Endothelial cell of umbilical vein (primary cell): ENCODE measurements around the gene CCDC9B. TPM values are rescaled to one million over a fixed set of nuclear protein-coding genes. Genes with fewer than 3 reads are reported as not detected.

Experiments used
- BruUV-seq: library from RNA; stranded (reverse); fragments of 400-500 nt; replicated peaks from 2 replicates; lab custom pipeline; 2021; lab: Mats Ljungman, UMichigan
- CTCF ChIA-PET: fragments of 300-600, 350-600 bp; sonication (Branson Sonifier 250); formaldehyde crosslinking; loops from one replicate; lab custom pipeline; 2021; ENCODE audit warnings: antibody characterized with exemption, inconsistent platforms; lab: Charles Lee
- POLR2A ChIA-PET: fragments of 300-600, 350-600 bp; sonication (Branson Sonifier 250); formaldehyde crosslinking; loops from one replicate; lab custom pipeline; 2021; ENCODE audit warnings: antibody characterized with exemption, inconsistent platforms; lab: Charles Lee
- DNase-seq: peaks from one replicate; pipeline ENCODE4 v3.0.0-alpha.2; 2011; ENCODE audit warnings: low read depth, low spot score
- FAIRE-seq: peaks from 2 replicates; lab custom pipeline; 2011; peaks lifted over from hg19 to GRCh38; lab: Jason Lieb, UNC
- H2AFZ ChIP-seq: 2 replicates; pipeline ENCODE4 v1.6.0; 2012; ENCODE audit warnings: low read depth, low read length, control low read depth, inconsistent platforms
- H3K27ac ChIP-seq: 2 replicates; pipeline ENCODE4 v1.5.1; 2011; ENCODE audit warnings: low read depth, mild to moderate bottlenecking, control low read depth, low read length, moderate library complexity; ENCODE audit not compliant: insufficient read depth
- H3K27me3 ChIP-seq, 2 experiments: 2 replicates each; pipeline versions ENCODE4 v1.6.0 to v1.6.1; 2011; ENCODE audit warnings: low read length in 2 of 2, mixed read lengths in 1 of 2; ENCODE audit not compliant: control insufficient read depth in 2 of 2, insufficient read depth in 2 of 2
- H3K36me3 ChIP-seq, 2 experiments: 2 replicates in 1 of 2; 3 replicates in 1 of 2; pipeline ENCODE4 v1.5.1; 2011; ENCODE audit warnings: low read length in 2 of 2, mild to moderate bottlenecking in 1 of 2, moderate library complexity in 1 of 2; ENCODE audit not compliant: control insufficient read depth in 2 of 2, insufficient read depth in 2 of 2; ENCODE audit errors: extremely low read depth in 1 of 2
- H3K4me1 ChIP-seq: 3 replicates; pipeline ENCODE4 v1.5.1; 2011; ENCODE audit warnings: mild to moderate bottlenecking, low read length; ENCODE audit not compliant: control insufficient read depth, insufficient read depth; ENCODE audit errors: extremely low read depth
- H3K4me2 ChIP-seq: 2 replicates; pipeline ENCODE4 v1.6.1; 2011; ENCODE audit warnings: low read length, control low read depth, mixed read lengths; ENCODE audit not compliant: insufficient read depth
- H3K4me3 ChIP-seq, 3 experiments: fragments of 200-600 bp in 1 of 3; sonication (generic), shearing (Covaris generic) in 1 of 3; replicated peaks in 1 of 3; 2 replicates each; pipeline ENCODE4 v1.5.1; 2011 to 2016; ENCODE audit warnings: control low read depth in 3 of 3, low read length in 3 of 3, mild to moderate bottlenecking in 2 of 3, inconsistent platforms in 1 of 3, low read depth in 1 of 3, moderate library complexity in 1 of 3; ENCODE audit not compliant: insufficient read depth in 1 of 3
- H3K79me2 ChIP-seq: 2 replicates; pipeline ENCODE4 v1.6.0; 2012; ENCODE audit warnings: low read length, inconsistent platforms; ENCODE audit not compliant: control insufficient read depth, insufficient read depth
- H3K9ac ChIP-seq: replicated peaks from 2 replicates; pipeline ENCODE3; 2011; ENCODE audit warnings: low read length, control low read depth; ENCODE audit not compliant: insufficient read depth; ENCODE audit errors: extremely low read depth
- H3K9me1 ChIP-seq: replicated peaks from 3 replicates; pipeline ENCODE4 v1.6.0; 2011; ENCODE audit warnings: mild to moderate bottlenecking, low read length; ENCODE audit not compliant: control insufficient read depth, insufficient read depth; ENCODE audit errors: extremely low read depth
- H3K9me3 ChIP-seq: replicated peaks from 2 replicates; pipeline ENCODE4 v1.5.1; 2012; ENCODE audit warnings: low read length, inconsistent platforms; ENCODE audit not compliant: control insufficient read depth, insufficient read depth
- H4K20me1 ChIP-seq: replicated peaks from 2 replicates; pipeline ENCODE3; 2011; ENCODE audit warnings: mild to moderate bottlenecking, low read length; ENCODE audit not compliant: control insufficient read depth, insufficient read depth; ENCODE audit errors: extremely low read depth
- CTCF ChIP-seq, 2 donors: IDR thresholded peaks; 1 replicate in 1 of 2; 2 replicates in 1 of 2; pipeline ENCODE4 v1.5.1; 2011; ENCODE audit warnings: low read length in 2 of 2, mild to moderate bottlenecking in 2 of 2, moderate library complexity in 2 of 2, control low read depth in 1 of 2, inconsistent platforms in 1 of 2, low read depth in 1 of 2; ENCODE audit not compliant: insufficient read depth in 1 of 2; ENCODE audit errors: extremely low read depth in 1 of 2
- EZH2 ChIP-seq: IDR thresholded peaks from 2 replicates; pipeline ENCODE4 v1.6.1; 2012; ENCODE audit warnings: borderline replicate concordance, low read depth, mild to moderate bottlenecking, moderate library complexity, low read length, inconsistent platforms; ENCODE audit not compliant: severe bottlenecking
- FOS ChIP-seq: IDR thresholded peaks from 2 replicates; pipeline ENCODE4 v1.6.1; 2011; ENCODE audit warnings: mild to moderate bottlenecking, low read length, moderate library complexity, borderline replicate concordance; ENCODE audit not compliant: insufficient read depth
- GATA2 ChIP-seq: IDR thresholded peaks from 2 replicates; pipeline ENCODE4 v1.7.0; 2011; ENCODE audit warnings: low read depth, mild to moderate bottlenecking, moderate library complexity, mixed read lengths, low read length; ENCODE audit not compliant: insufficient read length, insufficient read depth
- JUN ChIP-seq: IDR thresholded peaks from 2 replicates; pipeline ENCODE4 v1.6.1; 2011; ENCODE audit warnings: borderline replicate concordance, low read depth; ENCODE audit not compliant: insufficient read length, insufficient read depth
- MAX ChIP-seq: IDR thresholded peaks from 2 replicates; pipeline ENCODE4 v1.6.1; 2011; ENCODE audit not compliant: insufficient read depth, insufficient read length
- MYC ChIP-seq: IDR thresholded peaks from one replicate; pipeline ENCODE4 v1.6.1; 2011; ENCODE audit warnings: mild to moderate bottlenecking, low read depth, low read length
- POLR2A ChIP-seq: IDR thresholded peaks from 2 replicates; pipeline ENCODE4 v1.6.1; 2012; ENCODE audit warnings: low read depth, mild to moderate bottlenecking, control low read depth, low read length
- POLR2AphosphoS5 ChIP-seq: IDR thresholded peaks from 2 replicates; pipeline ENCODE4 v1.6.1; 2012; ENCODE audit warnings: low read depth, mild to moderate bottlenecking, control low read depth, low read length, moderate library complexity; ENCODE audit not compliant: insufficient read depth
- dilution Hi-C: fragments of 300-500 bp; cut with MboI; formaldehyde crosslinking; loops from one replicate; pipeline ENCODE4 v1.15.0; 2019; ENCODE audit warnings: low sequenced_read_pairs; ENCODE audit not compliant: extremely low pct_ligation_motif_present
- intact Hi-C: fragments of 100-400 bp; cut with micrococcal nuclease; formaldehyde crosslinking; loops from one replicate; pipeline ENCODE4 v1.10.0; 2022
- polyA plus RNA-seq, 4 experiments: library from polyadenylated mRNA; depleted of rRNA in 3 of 4; stranded (reverse) in 3 of 4; unstranded in 1 of 4; fragments of >200 nt; gene quantifications; 2 replicates each; pipeline versions ENCODE4 v1.2.1 to v1.2.3, GENCODE V29; 2011 to 2012; ENCODE audit warnings: missing spikeins in 1 of 4
- total RNA-seq: library from RNA; stranded (reverse); gene quantifications from 2 replicates; pipeline ENCODE4 v1.2.3, GENCODE V29; 2021

CCDC9B gene
- total and polyA plus RNA-seq, 2 donors (not counting 3 experiments of a cell fraction or from before 2014, with no cell fraction given) = 7.6 to 46.0 TPM

DNA sequence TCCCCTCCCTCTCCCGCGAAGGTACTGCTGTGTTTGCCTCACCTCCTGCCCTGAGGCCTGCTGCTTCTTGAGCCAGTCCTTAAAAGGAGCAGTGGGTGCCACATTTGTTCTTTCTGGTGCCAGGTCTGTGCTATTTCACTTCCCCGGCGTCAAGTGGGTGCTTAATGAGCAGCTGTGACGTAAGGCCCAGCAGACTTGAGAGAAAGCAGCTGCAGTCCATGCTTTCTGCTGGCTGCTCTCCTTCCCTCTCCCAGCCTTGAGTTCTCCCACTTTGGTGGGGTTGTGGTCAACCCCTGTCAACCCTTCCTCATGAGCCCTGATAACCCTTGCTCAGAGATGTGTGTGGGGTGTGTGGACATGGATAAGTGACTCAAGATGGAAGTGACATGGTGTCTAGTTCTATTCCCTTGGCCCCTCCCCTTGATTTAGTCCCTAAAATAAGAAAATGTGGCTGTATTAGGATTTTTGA lies 10.3 kb downstream of the CCDC9B start:
- peaks cover 0 to 3% of the 10 kb centered on the region in 2 experiments for H3K36me3 ChIP-seq
- peaks cover 61% of the 10 kb centered on the region for H3K4me1 ChIP-seq
- DNase-seq (no peak), FAIRE-seq (no peak)
- BruUV-seq = no TSS peak
- no peak for TF ChIP-seq MYC
- no peak for TF ChIP-seq FOS
- TF ChIP-seq GATA2 = no peak
- TF ChIP-seq POLR2A = no peak
- no peak for TF ChIP-seq MAX
- TF ChIP-seq EZH2 = no peak
- TF ChIP-seq POLR2AphosphoS5 = no peak
- TF ChIP-seq JUN = no peak
- TF ChIP-seq CTCF (IDR thresholded peaks at IDR 0.05; ENCODE audit: extremely low read depth in 1 of 2, insufficient read depth in 1 of 2, low read depth in 1 of 2, low read length in 2 of 2) = no peak
- POLR2A ChIA-PET = no interaction called here
- peaks cover 2% of the 10 kb centered on the region for H3K79me2 ChIP-seq
- no peaks in the 10 kb centered on the region for H3K9me1 ChIP-seq
- H3K4me2 ChIP-seq = no peak overlapping the region
- dilution Hi-C loops (no loop called here), intact Hi-C loops (no loop called here)
- CTCF ChIA-PET = no interaction called here
- no peaks in the 10 kb centered on the region for H3K27me3 ChIP-seq
- no peaks in the 10 kb centered on the region for H3K9me3 ChIP-seq
- H4K20me1 ChIP-seq = no peaks in the 10 kb centered on the region
- no peak overlapping the region for H3K4me3 ChIP-seq
- H3K9ac ChIP-seq = no peak overlapping the region
- no peak overlapping the region for H3K27ac ChIP-seq
- no peak overlapping the region for H2AFZ ChIP-seq
